ENCODE measurements around the gene ARHGAP35. TPM values are rescaled to one million over a fixed set of nuclear protein-coding genes. Genes with fewer than 3 reads are reported as not detected.

ARHGAP35 gene
- total RNA-seq, 2 donors from 2014 or later, result 22.8 to 24.7 TPM

GRCh38 chr19:46885411-46885810 lies 24.6 kb downstream of the ARHGAP35 start:
- WGBS, 2 donors, result 53% methylated on average over 2 of the region's 2 CpGs
- DNase-seq, result no peak
- Histone ChIP-seq H3K27me3 (no peaks in the 10 kb centered on the region), H3K4me3 (no peak overlapping the region), H3K27ac (no peak overlapping the region), H3K4me1 (peaks cover 3% of the 10 kb centered on the region), H3K36me3 (replicated peaks in 1 of 2; ENCODE audit: insufficient read depth in 1 of 2, low read depth in 2 of 2) (no peaks in the 10 kb centered on the region), H3K9me3 (no peaks in the 10 kb centered on the region)
- no peak for ATAC-seq
- TF ChIP-seq POLR2A (IDR thresholded peaks at IDR 0.05), result no peak
- TF ChIP-seq CTCF (IDR thresholded peaks at IDR 0.05), result no peak
- intact Hi-C loops (cut with DNase I), result no loop called here

GRCh38 chr19:46886546-46887239 lies 25.9 kb downstream of the ARHGAP35 start:
- no peaks in the 10 kb centered on the region for H3K27me3 ChIP-seq
- 87 to 88% methylated on average over 5 of the region's 5 CpGs for WGBS, 2 donors
- no peaks in the 10 kb centered on the region for H3K9me3 ChIP-seq
- DNase-seq (no peak), ATAC-seq (no peak)
- intact Hi-C loops (cut with DNase I), result no loop called here
- H3K4me1 ChIP-seq, result peaks cover 10% of the 10 kb centered on the region
- TF ChIP-seq POLR2A (IDR thresholded peaks at IDR 0.05) (no peak), CTCF (IDR thresholded peaks at IDR 0.05) (no peak)
- no peak overlapping the region for H3K4me3 ChIP-seq
- no peak overlapping the region for H3K27ac ChIP-seq
- no peaks in the 10 kb centered on the region for H3K36me3 ChIP-seq (replicated peaks in 1 of 2; ENCODE audit: insufficient read depth in 1 of 2, low read depth in 2 of 2)

GRCh38 chr19:46887240-46887782 lies 26.5 kb downstream of the ARHGAP35 start:
- Histone ChIP-seq H3K36me3 (replicated peaks in 1 of 2; ENCODE audit: insufficient read depth in 1 of 2, low read depth in 2 of 2) (no peaks in the 10 kb centered on the region), H3K27me3 (no peaks in the 10 kb centered on the region), H3K27ac (no peak overlapping the region), H3K4me1 (peaks cover 10% of the 10 kb centered on the region), H3K9me3 (no peaks in the 10 kb centered on the region), H3K4me3 (no peak overlapping the region)
- no peak for TF ChIP-seq CTCF (IDR thresholded peaks at IDR 0.05)
- TF ChIP-seq POLR2A (IDR thresholded peaks at IDR 0.05), result no peak
- DNase-seq (no peak), ATAC-seq (no peak)
- 90 to 93% methylated on average over 5 of the region's 5 CpGs for WGBS, 2 donors
- intact Hi-C loops (cut with DNase I), result no loop called here

GRCh38 chr19:46890423-46891170 lies 29.8 kb downstream of the ARHGAP35 start:
- TF ChIP-seq CTCF (IDR thresholded peaks at IDR 0.05) (no peak), POLR2A (IDR thresholded peaks at IDR 0.05) (no peak)
- peaks cover 10% of the 10 kb centered on the region for H3K4me1 ChIP-seq
- DNase-seq, result peak in 3 of 4 donors; percentile 13 to 33 (median 28)
- H3K36me3 ChIP-seq (replicated peaks in 1 of 2; ENCODE audit: insufficient read depth in 1 of 2, low read depth in 2 of 2), result no peaks in the 10 kb centered on the region
- no peak overlapping the region for H3K4me3 ChIP-seq
- intact Hi-C loops (cut with DNase I), result no loop called here
- WGBS, 2 donors, result 20 to 28% methylated on average over 3 of the region's 3 CpGs
- H3K9me3 ChIP-seq, result no peaks in the 10 kb centered on the region
- peak overlapping the region in 2 of 4 donors; percentile 17 to 34 for H3K27ac ChIP-seq
- ATAC-seq, result peak; percentile 78
- H3K27me3 ChIP-seq, result no peaks in the 10 kb centered on the region

Measured in body of pancreas (tissue), 4 donors.